Fibroblast of lung (primary cell): Measurements from ENCODE around the gene NODAL.

Experiments used
- EZH2 ChIP-seq: IDR thresholded peaks from 2 replicates; pipeline ENCODE4 v1.5.1; 2012; ENCODE audit warnings: low read length, control low read depth, mild to moderate bottlenecking; ENCODE audit errors: missing control alignments
- TF ChIP-seq, protein P1 (sequence below), 2 donors: IDR thresholded peaks in 1 of 2; conservative IDR thresholded peaks in 1 of 2; 1 replicate in 1 of 2; 2 replicates in 1 of 2; pipeline ENCODE4 v1.5.1; 2011 to 2012; ENCODE audit warnings: low read length in 2 of 2, control low read depth in 1 of 2, inconsistent platforms in 1 of 2, low read depth in 1 of 2, mild to moderate bottlenecking in 1 of 2

DNA sequence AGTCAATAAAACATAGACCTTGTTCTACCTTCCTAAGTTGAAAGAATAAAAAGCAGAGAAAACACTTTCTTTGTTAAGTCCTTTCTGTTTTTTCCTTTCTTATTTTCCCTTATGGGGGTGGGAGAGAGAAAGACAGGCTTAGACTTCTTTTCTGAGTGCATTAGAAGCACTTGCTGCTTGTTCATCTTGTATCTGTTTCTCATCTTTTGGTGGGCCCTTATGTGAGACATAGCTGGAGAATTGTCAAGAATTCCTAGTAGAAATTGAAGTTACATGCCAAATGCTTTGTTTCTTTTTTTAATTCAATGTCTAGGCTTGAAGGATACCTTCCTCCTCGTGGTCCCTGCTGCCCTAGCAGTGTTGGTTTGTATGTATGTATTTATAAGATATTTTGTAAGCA lies 30.9 kb downstream of the NODAL start:
- TF ChIP-seq, protein P1, sequence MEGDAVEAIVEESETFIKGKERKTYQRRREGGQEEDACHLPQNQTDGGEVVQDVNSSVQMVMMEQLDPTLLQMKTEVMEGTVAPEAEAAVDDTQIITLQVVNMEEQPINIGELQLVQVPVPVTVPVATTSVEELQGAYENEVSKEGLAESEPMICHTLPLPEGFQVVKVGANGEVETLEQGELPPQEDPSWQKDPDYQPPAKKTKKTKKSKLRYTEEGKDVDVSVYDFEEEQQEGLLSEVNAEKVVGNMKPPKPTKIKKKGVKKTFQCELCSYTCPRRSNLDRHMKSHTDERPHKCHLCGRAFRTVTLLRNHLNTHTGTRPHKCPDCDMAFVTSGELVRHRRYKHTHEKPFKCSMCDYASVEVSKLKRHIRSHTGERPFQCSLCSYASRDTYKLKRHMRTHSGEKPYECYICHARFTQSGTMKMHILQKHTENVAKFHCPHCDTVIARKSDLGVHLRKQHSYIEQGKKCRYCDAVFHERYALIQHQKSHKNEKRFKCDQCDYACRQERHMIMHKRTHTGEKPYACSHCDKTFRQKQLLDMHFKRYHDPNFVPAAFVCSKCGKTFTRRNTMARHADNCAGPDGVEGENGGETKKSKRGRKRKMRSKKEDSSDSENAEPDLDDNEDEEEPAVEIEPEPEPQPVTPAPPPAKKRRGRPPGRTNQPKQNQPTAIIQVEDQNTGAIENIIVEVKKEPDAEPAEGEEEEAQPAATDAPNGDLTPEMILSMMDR (conservative IDR thresholded peaks at IDR 0.05 in 1 of 2, IDR thresholded peaks at IDR 0.05 in 1 of 2; ENCODE audit: low read depth in 1 of 2, low read length in 2 of 2), result no peak
- no peak for TF ChIP-seq EZH2
